GM10266 (cell line): ENCODE measurements around the gene SUGCT.

Experiments
- DNase-seq: peaks from one replicate; pipeline ENCODE4 v3.0.0; 2012; ENCODE audit errors: extremely low spot score
- CTCF ChIP-seq: IDR thresholded peaks from 2 replicates; pipeline ENCODE4 v1.5.1; 2012; ENCODE audit warnings: mild to moderate bottlenecking, low read depth; ENCODE audit not compliant: control insufficient read depth, insufficient read depth; ENCODE audit errors: missing control alignments

Gene SUGCT

DNA sequence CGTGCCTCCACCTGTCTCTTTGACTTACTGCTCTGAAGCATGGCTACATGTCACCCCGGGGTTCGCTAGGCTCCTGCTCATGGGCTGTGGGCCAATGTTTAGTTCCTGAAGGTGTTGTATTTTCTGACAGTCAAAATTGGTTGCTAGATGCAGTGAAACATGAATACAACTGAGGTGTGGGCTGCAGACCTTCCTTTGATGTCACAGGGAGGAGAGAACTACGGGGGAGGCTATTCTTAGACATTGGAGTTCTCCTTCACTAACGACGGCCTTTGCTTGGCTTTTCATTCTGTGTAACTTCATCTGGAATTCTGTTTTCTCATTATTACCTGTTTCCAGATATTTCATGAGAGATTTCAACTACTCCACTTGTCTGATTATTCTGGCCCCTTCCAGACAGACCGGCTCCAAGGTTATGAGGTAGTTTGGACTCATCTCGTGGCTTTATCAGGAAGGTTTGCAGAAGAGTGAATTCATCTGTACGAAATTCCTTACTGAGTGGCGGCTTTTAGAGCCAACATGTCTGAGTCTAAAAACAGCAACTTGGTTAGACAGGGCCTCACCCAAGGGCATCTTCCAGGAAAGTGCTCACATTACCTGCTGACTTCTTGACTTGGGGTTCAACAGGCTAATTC lies 774.7 kb downstream of the SUGCT start:
- DNase-seq: no peak
- TF ChIP-seq CTCF: no peak
